ENCODE data around the gene HOGA1. TPM values are rescaled to one million over a fixed set of nuclear protein-coding genes. Genes with fewer than 3 reads are reported as not detected.

Gene HOGA1
- total and polyA plus RNA-seq, 2 experiments from 2014 or later: 0.15 TPM; not detected in 1

DNA sequence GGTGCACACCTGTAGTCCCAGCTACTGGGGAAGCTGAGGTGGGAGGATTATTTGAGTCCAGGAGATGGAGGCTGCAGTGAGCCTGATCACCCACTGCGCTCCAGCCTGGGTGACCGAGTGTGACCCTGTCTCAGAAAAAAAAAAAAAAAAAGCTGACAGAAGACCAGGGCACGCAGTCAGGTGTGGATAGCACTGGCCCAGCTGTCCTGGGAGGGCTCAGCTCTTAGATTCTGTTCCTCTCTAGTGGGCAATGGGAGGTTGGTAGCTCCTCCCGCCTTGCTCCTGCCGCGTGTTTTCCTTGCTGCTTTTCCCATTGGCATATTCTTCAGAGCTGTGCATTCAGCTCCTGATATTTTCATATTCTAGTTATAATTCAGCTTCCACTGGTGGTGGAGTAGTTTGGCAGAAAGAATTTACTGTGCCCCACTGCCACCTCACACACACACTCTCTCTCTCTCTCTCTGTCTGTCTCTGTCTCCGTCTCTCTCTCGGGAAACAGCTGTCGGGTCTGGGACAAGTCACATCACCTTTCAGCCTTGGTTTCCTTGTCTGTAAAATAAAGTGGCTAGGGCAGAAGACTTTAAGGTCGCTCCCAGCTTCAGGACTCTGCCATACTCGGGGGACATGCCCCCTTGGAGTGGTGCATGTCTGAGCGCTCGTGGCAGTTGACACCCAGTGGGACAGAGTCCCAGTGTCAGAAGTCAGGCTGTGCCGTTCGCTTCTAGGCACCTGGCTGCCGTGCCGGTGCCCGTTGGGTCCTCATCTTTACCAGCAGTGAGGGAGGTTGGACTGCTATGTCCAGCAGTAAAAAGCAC, 37.5 kb upstream of the HOGA1 start:
- Histone ChIP-seq H3K36me3 (ENCODE audit: insufficient read depth) (no peaks in the 10 kb centered on the region), H3K4me2 (no peak overlapping the region), H3K27ac (ENCODE audit: low read depth) (no peak overlapping the region), H3K4me1 (ENCODE audit: insufficient read depth) (peaks cover 16% of the 10 kb centered on the region), H3K27me3 (ENCODE audit: insufficient read depth) (no peaks in the 10 kb centered on the region), H3K4me3 (no peak overlapping the region), H3F3A (replicated peaks; ENCODE audit: low read depth) (0 out of 2 replicates have a peak, but pooled peaks cover 3% of the 10 kb centered on the region), H3K79me2 (replicated peaks; ENCODE audit: insufficient read depth) (no peaks in the 10 kb centered on the region; the same call in none of the 2 replicates), H3K9me2 (ENCODE audit: insufficient read depth) (no peaks in the 10 kb centered on the region), H2AFZ (no peak overlapping the region), H4K20me1 (replicated peaks; ENCODE audit: insufficient read depth) (no peaks in the 10 kb centered on the region)
- DNase-seq (ENCODE audit: low spot score): no peak
- H3K4me1 Mint-ChIP-seq: peaks cover 44% of the 10 kb centered on the region
- no peaks in the 10 kb centered on the region for H3K36me3 Mint-ChIP-seq (ENCODE audit: low read depth)
- no peaks in the 10 kb centered on the region; the same call in 2 of the 3 replicates for H3K9me3 Mint-ChIP-seq
- H3K27me3 Mint-ChIP-seq (ENCODE audit: insufficient read depth, low read depth, poor library complexity): peaks cover 11% of the 10 kb centered on the region
- no peak overlapping the region for H3K4me3 Mint-ChIP-seq
- H3K27ac Mint-ChIP-seq: no peak overlapping the region
- no peak for ATAC-seq
- no peak for TF ChIP-seq JUNB (IDR thresholded peaks at IDR 0.05; ENCODE audit: unreplicated experiment)
- TF ChIP-seq, protein P1, sequence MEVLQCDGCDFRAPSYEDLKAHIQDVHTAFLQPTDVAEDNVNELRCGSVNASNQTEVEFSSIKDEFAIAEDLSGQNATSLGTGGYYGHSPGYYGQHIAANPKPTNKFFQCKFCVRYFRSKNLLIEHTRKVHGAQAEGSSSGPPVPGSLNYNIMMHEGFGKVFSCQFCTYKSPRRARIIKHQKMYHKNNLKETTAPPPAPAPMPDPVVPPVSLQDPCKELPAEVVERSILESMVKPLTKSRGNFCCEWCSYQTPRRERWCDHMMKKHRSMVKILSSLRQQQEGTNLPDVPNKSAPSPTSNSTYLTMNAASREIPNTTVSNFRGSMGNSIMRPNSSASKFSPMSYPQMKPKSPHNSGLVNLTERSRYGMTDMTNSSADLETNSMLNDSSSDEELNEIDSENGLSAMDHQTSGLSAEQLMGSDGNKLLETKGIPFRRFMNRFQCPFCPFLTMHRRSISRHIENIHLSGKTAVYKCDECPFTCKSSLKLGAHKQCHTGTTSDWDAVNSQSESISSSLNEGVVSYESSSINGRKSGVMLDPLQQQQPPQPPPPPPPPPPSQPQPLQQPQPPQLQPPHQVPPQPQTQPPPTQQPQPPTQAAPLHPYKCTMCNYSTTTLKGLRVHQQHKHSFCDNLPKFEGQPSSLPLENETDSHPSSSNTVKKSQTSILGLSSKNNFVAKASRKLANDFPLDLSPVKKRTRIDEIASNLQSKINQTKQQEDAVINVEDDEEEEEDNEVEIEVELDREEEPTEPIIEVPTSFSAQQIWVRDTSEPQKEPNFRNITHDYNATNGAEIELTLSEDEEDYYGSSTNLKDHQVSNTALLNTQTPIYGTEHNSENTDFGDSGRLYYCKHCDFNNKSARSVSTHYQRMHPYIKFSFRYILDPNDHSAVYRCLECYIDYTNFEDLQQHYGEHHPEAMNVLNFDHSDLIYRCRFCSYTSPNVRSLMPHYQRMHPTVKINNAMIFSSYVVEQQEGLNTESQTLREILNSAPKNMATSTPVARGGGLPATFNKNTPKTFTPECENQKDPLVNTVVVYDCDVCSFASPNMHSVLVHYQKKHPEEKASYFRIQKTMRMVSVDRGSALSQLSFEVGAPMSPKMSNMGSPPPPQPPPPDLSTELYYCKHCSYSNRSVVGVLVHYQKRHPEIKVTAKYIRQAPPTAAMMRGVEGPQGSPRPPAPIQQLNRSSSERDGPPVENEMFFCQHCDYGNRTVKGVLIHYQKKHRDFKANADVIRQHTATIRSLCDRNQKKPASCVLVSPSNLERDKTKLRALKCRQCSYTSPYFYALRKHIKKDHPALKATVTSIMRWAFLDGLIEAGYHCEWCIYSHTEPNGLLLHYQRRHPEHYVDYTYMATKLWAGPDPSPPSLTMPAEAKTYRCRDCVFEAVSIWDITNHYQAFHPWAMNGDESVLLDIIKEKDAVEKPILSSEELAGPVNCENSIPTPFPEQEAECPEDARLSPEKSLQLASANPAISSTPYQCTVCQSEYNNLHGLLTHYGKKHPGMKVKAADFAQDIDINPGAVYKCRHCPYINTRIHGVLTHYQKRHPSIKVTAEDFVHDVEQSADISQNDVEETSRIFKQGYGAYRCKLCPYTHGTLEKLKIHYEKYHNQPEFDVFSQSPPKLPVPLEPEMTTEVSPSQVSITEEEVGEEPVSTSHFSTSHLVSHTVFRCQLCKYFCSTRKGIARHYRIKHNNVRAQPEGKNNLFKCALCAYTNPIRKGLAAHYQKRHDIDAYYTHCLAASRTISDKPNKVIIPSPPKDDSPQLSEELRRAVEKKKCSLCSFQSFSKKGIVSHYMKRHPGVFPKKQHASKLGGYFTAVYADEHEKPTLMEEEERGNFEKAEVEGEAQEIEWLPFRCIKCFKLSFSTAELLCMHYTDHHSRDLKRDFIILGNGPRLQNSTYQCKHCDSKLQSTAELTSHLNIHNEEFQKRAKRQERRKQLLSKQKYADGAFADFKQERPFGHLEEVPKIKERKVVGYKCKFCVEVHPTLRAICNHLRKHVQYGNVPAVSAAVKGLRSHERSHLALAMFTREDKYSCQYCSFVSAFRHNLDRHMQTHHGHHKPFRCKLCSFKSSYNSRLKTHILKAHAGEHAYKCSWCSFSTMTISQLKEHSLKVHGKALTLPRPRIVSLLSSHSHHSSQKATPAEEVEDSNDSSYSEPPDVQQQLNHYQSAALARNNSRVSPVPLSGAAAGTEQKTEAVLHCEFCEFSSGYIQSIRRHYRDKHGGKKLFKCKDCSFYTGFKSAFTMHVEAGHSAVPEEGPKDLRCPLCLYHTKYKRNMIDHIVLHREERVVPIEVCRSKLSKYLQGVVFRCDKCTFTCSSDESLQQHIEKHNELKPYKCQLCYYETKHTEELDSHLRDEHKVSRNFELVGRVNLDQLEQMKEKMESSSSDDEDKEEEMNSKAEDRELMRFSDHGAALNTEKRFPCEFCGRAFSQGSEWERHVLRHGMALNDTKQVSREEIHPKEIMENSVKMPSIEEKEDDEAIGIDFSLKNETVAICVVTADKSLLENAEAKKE (CRISPR knock-in tag; IDR thresholded peaks at IDR 0.05): no peak
- no peak for TF ChIP-seq STAT1 (IDR thresholded peaks at IDR 0.05; ENCODE audit: unreplicated experiment)
- TF ChIP-seq CREB1 (CRISPR knock-in tag; IDR thresholded peaks at IDR 0.05; ENCODE audit: low read depth): no peak
- TF ChIP-seq, protein P2, sequence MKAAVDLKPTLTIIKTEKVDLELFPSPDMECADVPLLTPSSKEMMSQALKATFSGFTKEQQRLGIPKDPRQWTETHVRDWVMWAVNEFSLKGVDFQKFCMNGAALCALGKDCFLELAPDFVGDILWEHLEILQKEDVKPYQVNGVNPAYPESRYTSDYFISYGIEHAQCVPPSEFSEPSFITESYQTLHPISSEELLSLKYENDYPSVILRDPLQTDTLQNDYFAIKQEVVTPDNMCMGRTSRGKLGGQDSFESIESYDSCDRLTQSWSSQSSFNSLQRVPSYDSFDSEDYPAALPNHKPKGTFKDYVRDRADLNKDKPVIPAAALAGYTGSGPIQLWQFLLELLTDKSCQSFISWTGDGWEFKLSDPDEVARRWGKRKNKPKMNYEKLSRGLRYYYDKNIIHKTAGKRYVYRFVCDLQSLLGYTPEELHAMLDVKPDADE (IDR thresholded peaks at IDR 0.05): no peak
- TF ChIP-seq, protein P3, sequence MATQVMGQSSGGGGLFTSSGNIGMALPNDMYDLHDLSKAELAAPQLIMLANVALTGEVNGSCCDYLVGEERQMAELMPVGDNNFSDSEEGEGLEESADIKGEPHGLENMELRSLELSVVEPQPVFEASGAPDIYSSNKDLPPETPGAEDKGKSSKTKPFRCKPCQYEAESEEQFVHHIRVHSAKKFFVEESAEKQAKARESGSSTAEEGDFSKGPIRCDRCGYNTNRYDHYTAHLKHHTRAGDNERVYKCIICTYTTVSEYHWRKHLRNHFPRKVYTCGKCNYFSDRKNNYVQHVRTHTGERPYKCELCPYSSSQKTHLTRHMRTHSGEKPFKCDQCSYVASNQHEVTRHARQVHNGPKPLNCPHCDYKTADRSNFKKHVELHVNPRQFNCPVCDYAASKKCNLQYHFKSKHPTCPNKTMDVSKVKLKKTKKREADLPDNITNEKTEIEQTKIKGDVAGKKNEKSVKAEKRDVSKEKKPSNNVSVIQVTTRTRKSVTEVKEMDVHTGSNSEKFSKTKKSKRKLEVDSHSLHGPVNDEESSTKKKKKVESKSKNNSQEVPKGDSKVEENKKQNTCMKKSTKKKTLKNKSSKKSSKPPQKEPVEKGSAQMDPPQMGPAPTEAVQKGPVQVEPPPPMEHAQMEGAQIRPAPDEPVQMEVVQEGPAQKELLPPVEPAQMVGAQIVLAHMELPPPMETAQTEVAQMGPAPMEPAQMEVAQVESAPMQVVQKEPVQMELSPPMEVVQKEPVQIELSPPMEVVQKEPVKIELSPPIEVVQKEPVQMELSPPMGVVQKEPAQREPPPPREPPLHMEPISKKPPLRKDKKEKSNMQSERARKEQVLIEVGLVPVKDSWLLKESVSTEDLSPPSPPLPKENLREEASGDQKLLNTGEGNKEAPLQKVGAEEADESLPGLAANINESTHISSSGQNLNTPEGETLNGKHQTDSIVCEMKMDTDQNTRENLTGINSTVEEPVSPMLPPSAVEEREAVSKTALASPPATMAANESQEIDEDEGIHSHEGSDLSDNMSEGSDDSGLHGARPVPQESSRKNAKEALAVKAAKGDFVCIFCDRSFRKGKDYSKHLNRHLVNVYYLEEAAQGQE (IDR thresholded peaks at IDR 0.05; ENCODE audit: unreplicated experiment): no peak
- no peak for TF ChIP-seq EZH2phosphoT487 (IDR thresholded peaks at IDR 0.05; ENCODE audit: unreplicated experiment)
- no peak for TF ChIP-seq ZNF114 (CRISPR knock-in tag; IDR thresholded peaks at IDR 0.05)
- no peak for TF ChIP-seq NANOG (IDR thresholded peaks at IDR 0.05; ENCODE audit: borderline replicate concordance)
- TF ChIP-seq, protein P4, sequence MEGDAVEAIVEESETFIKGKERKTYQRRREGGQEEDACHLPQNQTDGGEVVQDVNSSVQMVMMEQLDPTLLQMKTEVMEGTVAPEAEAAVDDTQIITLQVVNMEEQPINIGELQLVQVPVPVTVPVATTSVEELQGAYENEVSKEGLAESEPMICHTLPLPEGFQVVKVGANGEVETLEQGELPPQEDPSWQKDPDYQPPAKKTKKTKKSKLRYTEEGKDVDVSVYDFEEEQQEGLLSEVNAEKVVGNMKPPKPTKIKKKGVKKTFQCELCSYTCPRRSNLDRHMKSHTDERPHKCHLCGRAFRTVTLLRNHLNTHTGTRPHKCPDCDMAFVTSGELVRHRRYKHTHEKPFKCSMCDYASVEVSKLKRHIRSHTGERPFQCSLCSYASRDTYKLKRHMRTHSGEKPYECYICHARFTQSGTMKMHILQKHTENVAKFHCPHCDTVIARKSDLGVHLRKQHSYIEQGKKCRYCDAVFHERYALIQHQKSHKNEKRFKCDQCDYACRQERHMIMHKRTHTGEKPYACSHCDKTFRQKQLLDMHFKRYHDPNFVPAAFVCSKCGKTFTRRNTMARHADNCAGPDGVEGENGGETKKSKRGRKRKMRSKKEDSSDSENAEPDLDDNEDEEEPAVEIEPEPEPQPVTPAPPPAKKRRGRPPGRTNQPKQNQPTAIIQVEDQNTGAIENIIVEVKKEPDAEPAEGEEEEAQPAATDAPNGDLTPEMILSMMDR (conservative IDR thresholded peaks at IDR 0.05; ENCODE audit: low read depth in 2 of 2): no peak
- no peak for TF ChIP-seq ZNF331 (CRISPR knock-in tag; IDR thresholded peaks at IDR 0.05; ENCODE audit: low read depth)
- TF ChIP-seq EZH2 (IDR thresholded peaks at IDR 0.05; ENCODE audit: low read depth, unreplicated experiment): no peak
- TF ChIP-seq POLR2AphosphoS5 (IDR thresholded peaks at IDR 0.05; ENCODE audit: low read depth): no peak

All from GM23338 (cell line).